ENCODE results near the gene NR2C2. TPM values are rescaled to one million over a fixed set of nuclear protein-coding genes. Genes with fewer than 3 reads are reported as not detected.

NR2C2 gene
- total RNA-seq, 2 donors from 2014 or later = 54.4 to 60.8 TPM

DNA sequence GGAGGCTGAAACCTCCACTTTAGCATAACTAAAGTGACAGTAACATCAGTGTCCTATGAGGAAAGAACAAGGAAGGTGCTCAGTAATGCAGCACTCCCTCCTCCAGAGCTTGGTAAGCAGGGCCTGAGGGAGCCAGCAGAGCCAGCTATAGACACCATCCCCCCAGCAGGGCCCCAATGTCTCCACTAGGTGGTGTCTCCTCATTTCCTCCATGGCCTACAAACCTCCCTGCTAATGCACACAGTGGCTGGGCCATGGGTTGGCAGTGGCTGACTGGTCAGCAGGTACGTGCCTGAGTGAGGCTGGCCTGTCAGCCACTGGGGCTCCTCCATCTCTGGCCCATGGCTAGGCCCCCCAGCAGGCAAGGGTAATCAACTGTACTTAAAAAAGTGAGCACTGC is 104.1 kb downstream of the NR2C2 start:
- no peak overlapping the region for H3K4me3 Mint-ChIP-seq
- H3K9me3 ChIP-seq (ENCODE audit: control insufficient read depth, low read length) = no peaks in the 10 kb centered on the region
- no peaks in the 10 kb centered on the region for H3K27me3 Mint-ChIP-seq (ENCODE audit: insufficient read depth)
- H3K4me3 ChIP-seq (ENCODE audit: low read length) = no peak overlapping the region
- H3K27me3 ChIP-seq (ENCODE audit: control insufficient read depth, insufficient read depth, low read length, poor library complexity, severe bottlenecking) = no peaks in the 10 kb centered on the region
- H3K4me1 Mint-ChIP-seq = peaks cover 21% of the 10 kb centered on the region
- peaks cover 76% of the 10 kb centered on the region for H3K36me3 Mint-ChIP-seq (ENCODE audit: low read depth)
- 68 to 80% methylated on average over 1 of the region's 1 CpG for WGBS, 2 experiments (ENCODE audit: insufficient coverage in 1 of 2, insufficient read length in 1 of 2)
- H3K4me1 ChIP-seq (ENCODE audit: control insufficient read depth, insufficient read depth, low read length) = peaks cover 4% of the 10 kb centered on the region
- H3K27ac ChIP-seq (ENCODE audit: low read depth, low read length) = no peak overlapping the region
- peaks cover 92% of the 10 kb centered on the region for H3K36me3 ChIP-seq (ENCODE audit: control insufficient read depth, insufficient read depth, low read length)
- H3K9ac ChIP-seq (ENCODE audit: extremely low read depth, low read length, poor library complexity, severe bottlenecking) = no peak overlapping the region
- TF ChIP-seq, protein P1, sequence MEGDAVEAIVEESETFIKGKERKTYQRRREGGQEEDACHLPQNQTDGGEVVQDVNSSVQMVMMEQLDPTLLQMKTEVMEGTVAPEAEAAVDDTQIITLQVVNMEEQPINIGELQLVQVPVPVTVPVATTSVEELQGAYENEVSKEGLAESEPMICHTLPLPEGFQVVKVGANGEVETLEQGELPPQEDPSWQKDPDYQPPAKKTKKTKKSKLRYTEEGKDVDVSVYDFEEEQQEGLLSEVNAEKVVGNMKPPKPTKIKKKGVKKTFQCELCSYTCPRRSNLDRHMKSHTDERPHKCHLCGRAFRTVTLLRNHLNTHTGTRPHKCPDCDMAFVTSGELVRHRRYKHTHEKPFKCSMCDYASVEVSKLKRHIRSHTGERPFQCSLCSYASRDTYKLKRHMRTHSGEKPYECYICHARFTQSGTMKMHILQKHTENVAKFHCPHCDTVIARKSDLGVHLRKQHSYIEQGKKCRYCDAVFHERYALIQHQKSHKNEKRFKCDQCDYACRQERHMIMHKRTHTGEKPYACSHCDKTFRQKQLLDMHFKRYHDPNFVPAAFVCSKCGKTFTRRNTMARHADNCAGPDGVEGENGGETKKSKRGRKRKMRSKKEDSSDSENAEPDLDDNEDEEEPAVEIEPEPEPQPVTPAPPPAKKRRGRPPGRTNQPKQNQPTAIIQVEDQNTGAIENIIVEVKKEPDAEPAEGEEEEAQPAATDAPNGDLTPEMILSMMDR (conservative IDR thresholded peaks at IDR 0.05) = peak; percentile 93
- DNase-seq = peak; percentile 93
- no peaks in the 10 kb centered on the region for H3K9me3 Mint-ChIP-seq
- peak overlapping the region; percentile 83 for H3K27ac Mint-ChIP-seq

DNA sequence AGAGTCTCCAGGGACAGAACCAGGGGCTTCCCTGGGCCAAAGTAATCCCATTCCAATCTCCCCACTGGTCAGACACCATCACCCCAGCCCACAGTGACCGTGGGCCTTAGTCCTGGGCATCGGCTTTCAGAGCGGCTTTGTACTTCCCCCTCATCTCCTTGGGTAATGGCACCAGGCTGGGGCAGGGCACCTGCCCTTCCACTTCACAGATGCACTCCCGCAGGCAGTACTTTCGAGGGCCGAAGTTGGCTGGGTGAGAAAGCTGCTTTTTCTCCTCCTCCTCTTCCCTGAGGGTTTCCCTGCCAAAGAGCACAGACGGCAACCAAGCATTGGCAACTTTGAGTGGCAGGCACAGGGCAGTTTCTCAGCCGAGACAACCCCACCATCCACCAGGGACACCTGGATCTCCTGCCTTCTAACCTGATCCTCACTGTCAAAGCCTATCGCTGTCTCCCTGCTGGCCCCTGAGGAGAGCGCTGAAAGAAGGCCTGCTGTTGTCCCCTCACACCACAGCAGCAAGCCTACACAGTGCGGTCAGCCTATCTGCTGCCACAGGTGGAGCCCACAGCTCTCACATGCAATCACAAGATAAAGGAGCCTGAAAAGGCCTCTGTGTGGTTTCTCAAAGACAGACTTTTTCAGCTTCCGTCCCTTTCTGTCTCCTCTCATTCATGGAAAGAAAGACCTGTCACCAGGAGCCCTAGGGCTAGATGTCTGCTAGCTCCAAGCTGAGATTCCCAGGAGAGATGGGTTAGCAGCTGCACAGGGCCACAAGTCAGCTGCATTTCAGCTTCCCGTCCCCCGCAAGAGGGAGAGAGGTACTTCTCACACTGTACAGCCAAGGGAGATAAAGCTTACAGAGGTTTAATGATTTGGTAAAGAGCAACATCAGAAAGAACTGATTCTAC is 105.2 kb downstream of the NR2C2 start:
- DNase-seq = peak; percentile 67
- Histone ChIP-seq H3K27me3 (ENCODE audit: control insufficient read depth, insufficient read depth, low read length, poor library complexity, severe bottlenecking) (no peaks in the 10 kb centered on the region), H3K9ac (ENCODE audit: extremely low read depth, low read length, poor library complexity, severe bottlenecking) (peak overlapping the region; percentile 8), H3K4me1 (ENCODE audit: control insufficient read depth, insufficient read depth, low read length) (peaks cover 4% of the 10 kb centered on the region), H3K4me3 (ENCODE audit: low read length) (no peak overlapping the region), H3K27ac (ENCODE audit: low read depth, low read length) (peak overlapping the region; percentile 64), H3K9me3 (ENCODE audit: control insufficient read depth, low read length) (no peaks in the 10 kb centered on the region), H3K36me3 (ENCODE audit: control insufficient read depth, insufficient read depth, low read length) (peaks cover 92% of the 10 kb centered on the region)
- no peaks in the 10 kb centered on the region for H3K9me3 Mint-ChIP-seq
- H3K27ac Mint-ChIP-seq = peak overlapping the region; percentile 83
- 88 to 89% methylated on average over 7 to 14 of the region's 14 CpGs for WGBS, 2 experiments (ENCODE audit: insufficient coverage in 1 of 2, insufficient read length in 1 of 2)
- no peaks in the 10 kb centered on the region for H3K27me3 Mint-ChIP-seq (ENCODE audit: insufficient read depth)
- TF ChIP-seq, protein P1 (conservative IDR thresholded peaks at IDR 0.05) = no peak
- H3K4me1 Mint-ChIP-seq = peaks cover 24% of the 10 kb centered on the region
- H3K36me3 Mint-ChIP-seq (ENCODE audit: low read depth) = peaks cover 76% of the 10 kb centered on the region
- no peak overlapping the region for H3K4me3 Mint-ChIP-seq

DNA sequence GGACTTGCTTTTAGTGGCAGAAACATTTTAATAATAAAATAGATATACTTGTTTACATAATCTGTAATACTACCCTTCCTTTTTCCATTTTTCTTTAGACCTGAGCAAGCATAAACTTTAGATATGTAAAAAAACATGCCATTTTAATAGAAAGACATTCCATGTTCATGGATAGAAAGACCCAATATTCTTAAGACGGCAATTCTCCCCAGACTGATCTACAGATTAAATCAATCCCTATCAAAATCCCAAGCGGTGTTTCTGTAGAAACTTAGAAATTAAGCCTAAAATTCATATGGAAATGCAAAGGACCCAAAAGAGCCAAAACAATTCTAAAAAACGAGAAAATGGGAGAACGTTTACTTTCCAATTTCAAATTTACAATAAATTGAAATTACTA is 106.2 kb downstream of the NR2C2 start:
- Mint-ChIP-seq H3K27ac (no peak overlapping the region), H3K4me1 (peaks cover 24% of the 10 kb centered on the region), H3K36me3 (ENCODE audit: low read depth) (peaks cover 80% of the 10 kb centered on the region), H3K27me3 (ENCODE audit: insufficient read depth) (no peaks in the 10 kb centered on the region), H3K9me3 (no peaks in the 10 kb centered on the region), H3K4me3 (no peak overlapping the region)
- no peak overlapping the region for H3K9ac ChIP-seq (ENCODE audit: extremely low read depth, low read length, poor library complexity, severe bottlenecking)
- WGBS, 2 experiments (ENCODE audit: insufficient coverage in 1 of 2, insufficient read length in 1 of 2) = 95 to 100% methylated on average over 1 to 4 of the region's 4 CpGs
- H3K4me1 ChIP-seq (ENCODE audit: control insufficient read depth, insufficient read depth, low read length) = peaks cover 4% of the 10 kb centered on the region
- H3K4me3 ChIP-seq (ENCODE audit: low read length) = no peak overlapping the region
- no peak overlapping the region for H3K27ac ChIP-seq (ENCODE audit: low read depth, low read length)
- H3K9me3 ChIP-seq (ENCODE audit: control insufficient read depth, low read length) = no peaks in the 10 kb centered on the region
- no peaks in the 10 kb centered on the region for H3K27me3 ChIP-seq (ENCODE audit: control insufficient read depth, insufficient read depth, low read length, poor library complexity, severe bottlenecking)
- TF ChIP-seq, protein P1 (conservative IDR thresholded peaks at IDR 0.05) = no peak
- DNase-seq = no peak
- H3K36me3 ChIP-seq (ENCODE audit: control insufficient read depth, insufficient read depth, low read length) = peaks cover 90% of the 10 kb centered on the region

All from endodermal cell (in vitro differentiated cells).